GM18868 (cell line): ENCODE data around the gene MAG.

Experiments
- ATAC-seq: cut with Tn5 transposase; IDR thresholded peaks from one replicate; pipeline ENCODE4 v1.9.1; 2021; ENCODE audit warnings: mild to moderate bottlenecking, moderate library complexity; ENCODE audit not compliant: unreplicated experiment

The MAG gene

GRCh38 chr19:35291916-35292315 is at the start of gene MAG:
TSS of gene MAG (plus strand) at chr19:35292161. CDS start at chr19:35295409, 3,248 bp downstream.
- ATAC-seq: no peak

GRCh38 chr19:35246466-35247092 is 45.4 kb upstream of the MAG start:
- no peak for ATAC-seq

- ATAC-seq: peak; percentile 23
Observed at GRCh38 chr19:35247526-35248309, 44.2 kb upstream of the MAG start.

- peak; percentile 82 for ATAC-seq
Observed at GRCh38 chr19:35248310-35249145, 43.4 kb upstream of the MAG start, which contains the start of gene LSR. TSS of gene LSR (plus strand) at chr19:35249002. CDS start at chr19:35249023, 21 bp downstream.

GRCh38 chr19:35249146-35249847 is 42.7 kb upstream of the MAG start:
- no peak for ATAC-seq

- no peak for ATAC-seq
Observed at GRCh38 chr19:35249848-35250711, 41.9 kb upstream of the MAG start.

GRCh38 chr19:35251456-35251855 is 40.5 kb upstream of the MAG start:
- ATAC-seq: no peak

GRCh38 chr19:35253316-35254286 is 38.4 kb upstream of the MAG start:
- no peak for ATAC-seq

- no peak for ATAC-seq
Observed at GRCh38 chr19:35254341-35255297, 37.3 kb upstream of the MAG start.

- no peak for ATAC-seq
Observed at GRCh38 chr19:35256566-35256965, 35.4 kb upstream of the MAG start.

- no peak for ATAC-seq
Observed at GRCh38 chr19:35257113-35257461, 34.9 kb upstream of the MAG start.

GRCh38 chr19:35260694-35261304 is 31.2 kb upstream of the MAG start:
- ATAC-seq: no peak

GRCh38 chr19:35261356-35262100 is 30.4 kb upstream of the MAG start:
- ATAC-seq: no peak

GRCh38 chr19:35262101-35262761 is 29.7 kb upstream of the MAG start:
- ATAC-seq: no peak

GRCh38 chr19:35264268-35265125 is 27.5 kb upstream of the MAG start:
- no peak for ATAC-seq
